Measurements from ENCODE around the gene MRPS18A.

The MRPS18A gene

GRCh38 chr6:43630980-43631619 is 56.5 kb downstream of the MRPS18A start:
- DNase-seq: no peak

GRCh38 chr6:43629505-43630300 is 57.9 kb downstream of the MRPS18A start:
- peak; percentile 95 for DNase-seq

GRCh38 chr6:43629104-43629504 is 58.5 kb downstream of the MRPS18A start, which contains the start of gene GTPBP2:
Gene GTPBP2 (minus strand): TSS chr6:43629264. CDS start chr6:43629162, 102 bp downstream.
- peak; percentile 97 for DNase-seq

DNA sequence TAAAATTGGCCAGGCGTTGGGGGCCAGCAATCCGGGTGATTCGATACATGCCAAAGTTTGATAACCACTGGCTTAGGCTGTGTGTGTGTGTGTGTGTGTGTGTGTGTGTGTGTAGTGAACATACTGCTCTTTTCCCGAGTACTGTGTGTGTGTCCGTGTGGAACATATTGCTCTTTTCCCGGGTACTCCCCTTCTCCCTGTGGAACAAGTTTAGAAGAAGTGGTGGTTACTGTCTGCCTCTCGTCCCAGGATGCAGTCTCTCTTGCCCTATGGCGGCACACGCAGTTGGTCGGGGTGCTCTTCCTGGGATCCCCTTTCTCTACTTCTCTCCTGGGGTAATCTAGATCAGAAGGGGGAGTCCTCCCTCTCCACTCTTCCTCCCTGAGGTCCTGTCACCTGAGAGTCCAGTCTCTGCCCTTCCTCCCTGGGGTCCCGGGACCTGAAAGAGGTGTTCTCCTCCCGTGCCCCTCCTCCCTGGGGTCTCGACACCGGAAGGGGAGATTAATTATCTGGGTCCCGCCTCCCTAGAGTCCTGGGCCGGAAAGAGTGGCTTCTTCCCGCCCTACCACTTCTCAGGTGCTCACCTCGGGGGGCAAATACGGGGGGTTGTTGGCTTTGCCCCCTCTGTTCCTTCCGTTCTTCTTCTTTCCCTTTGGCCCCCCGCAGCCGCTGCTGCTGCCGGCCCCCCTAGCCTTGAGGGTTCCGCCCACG is 59.0 kb downstream of the MRPS18A start:
- DNase-seq: peak; percentile 67

- no peak for DNase-seq
Observed at GRCh38 chr6:43627008-43627825, 60.4 kb downstream of the MRPS18A start.

DNA sequence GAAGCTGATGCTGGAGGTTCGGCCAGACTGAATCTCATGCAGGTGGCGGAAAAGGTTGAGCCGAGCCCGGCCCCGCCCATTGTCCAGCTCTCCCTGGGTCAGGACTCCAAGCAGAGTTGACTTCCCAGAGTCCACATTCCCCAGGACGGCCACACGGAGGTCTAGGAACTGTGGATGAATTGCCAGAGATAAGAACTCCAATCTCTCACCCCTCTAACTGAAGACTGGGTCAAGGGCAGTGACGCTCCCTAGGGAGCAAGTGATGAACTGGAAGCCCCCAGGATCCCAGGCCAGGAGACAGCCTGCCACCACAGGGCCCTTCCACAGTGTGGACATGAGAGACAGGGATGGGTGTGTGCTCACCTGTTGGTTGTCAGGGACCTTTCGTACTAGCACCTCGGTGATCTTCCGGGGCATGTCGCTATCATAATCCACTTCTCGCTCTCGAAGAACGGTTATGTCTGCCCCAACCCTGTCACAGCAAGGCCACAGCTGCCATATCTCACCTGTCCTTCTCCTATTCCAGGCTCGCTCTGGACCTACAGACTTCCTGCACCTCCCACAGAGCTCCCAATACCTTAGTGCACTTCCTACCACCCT is 62.1 kb downstream of the MRPS18A start:
- no peak for DNase-seq

DNA sequence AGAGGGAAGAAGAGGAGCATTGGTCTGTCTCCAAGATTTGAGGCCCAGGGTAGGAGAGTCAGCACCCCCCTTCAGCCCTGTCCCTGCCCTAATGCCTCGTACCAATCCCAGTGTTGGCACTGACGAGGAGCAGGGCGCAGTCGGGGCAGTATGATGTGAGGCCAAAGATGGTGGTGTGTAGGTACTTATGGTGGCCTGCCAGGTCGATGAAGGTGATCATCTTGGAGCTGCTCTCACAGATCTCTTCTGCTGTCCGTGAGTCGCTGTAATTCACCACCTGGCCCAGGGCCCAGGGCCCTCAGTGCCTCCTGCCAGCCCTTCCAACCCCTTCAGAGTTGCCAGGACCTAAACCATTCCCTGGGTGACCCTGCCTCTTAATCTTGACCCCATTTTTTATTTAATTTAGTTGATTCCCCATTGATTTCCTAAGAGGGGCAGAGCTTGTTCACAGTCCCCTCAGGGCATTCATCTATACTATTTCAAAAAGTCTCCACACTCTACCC is 62.8 kb downstream of the MRPS18A start:
- no peak for DNase-seq

DNA sequence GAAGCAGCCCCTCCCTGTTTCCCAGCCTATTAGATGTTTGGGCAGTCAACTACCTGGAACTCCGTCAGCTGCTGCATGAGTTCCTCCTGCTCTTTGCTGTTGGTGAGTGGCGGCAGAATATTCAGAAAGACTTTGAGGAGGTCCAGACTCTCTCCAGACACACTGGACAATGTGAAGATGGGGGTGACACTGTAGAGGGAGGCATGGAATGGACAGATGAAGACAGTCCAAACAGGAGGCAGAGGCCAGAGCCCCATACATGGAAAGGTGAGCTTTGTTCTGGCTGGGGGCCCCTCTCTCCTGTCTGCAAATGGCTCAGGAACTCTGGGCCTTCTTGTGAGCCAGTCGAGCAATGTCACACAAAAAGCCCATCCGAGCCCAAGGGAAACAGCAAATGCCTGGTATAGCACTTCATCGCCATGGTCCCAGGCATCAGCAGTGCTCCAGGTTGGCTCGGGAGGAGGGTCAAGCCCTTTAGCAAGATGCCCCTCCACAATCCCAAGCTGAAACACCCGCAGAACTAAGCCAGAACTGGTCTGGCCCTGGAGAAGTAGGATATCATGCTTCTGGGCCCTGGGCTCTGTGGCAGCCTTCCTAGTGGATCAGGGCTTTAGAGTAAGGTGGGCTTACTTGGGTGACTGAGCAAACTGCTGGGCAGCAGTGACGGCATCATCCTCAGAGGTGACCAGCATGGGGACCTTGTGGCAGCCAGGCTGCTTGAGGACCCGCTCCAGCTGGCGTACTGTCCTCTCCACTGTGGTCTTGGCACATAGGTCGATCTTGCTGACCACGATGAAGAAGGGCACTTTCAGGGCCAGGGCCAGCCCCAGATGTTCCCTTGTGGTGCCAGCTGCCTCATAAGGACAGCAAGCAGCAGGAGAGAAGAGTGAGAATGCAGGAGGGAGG is 63.5 kb downstream of the MRPS18A start:
- DNase-seq: no peak

DNA sequence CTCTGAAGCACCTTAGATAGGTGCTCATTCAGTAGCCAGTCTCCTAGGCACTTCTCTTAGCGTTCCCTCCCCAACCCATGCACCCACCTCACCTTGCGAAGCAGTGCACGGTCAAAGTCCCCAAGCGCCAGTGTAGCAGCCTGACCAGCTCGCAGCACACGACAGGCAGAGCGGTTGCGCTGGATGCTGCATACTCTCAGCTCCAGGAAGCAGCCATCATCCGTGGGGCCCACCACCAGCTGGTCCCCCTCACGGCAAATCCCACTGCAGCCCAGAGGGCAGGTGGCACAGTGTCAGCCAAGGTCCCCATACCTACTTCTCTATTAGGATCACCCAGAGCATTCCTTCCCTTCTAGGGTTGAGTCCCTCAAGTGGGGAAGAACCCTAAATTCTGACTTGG is 65.0 kb downstream of the MRPS18A start:
- no peak for DNase-seq

DNA sequence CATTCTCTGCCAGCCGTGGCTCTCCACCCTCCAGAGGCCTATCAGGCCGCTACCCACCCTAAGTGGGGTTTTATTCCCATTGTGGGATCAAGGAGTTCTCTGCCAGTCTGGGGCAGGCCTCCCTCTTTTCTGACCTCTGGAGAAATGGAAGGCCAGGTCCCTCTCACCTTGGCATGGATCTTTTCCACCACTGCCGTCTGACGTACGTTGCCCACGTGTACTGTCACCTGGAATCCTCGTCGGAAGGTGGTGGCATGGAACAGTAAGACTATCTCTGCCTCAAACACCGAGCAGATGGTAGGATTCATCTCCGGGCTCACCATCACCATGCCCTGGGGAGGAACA is 65.8 kb downstream of the MRPS18A start:
- DNase-seq: no peak

Measured in CD4-positive, alpha-beta T cell treated with Interleukin-10 for 1 hour (primary cell).